Neural progenitor cell (in vitro differentiated cells): ENCODE results near the gene SNN. TPM values are rescaled to one million over a fixed set of nuclear protein-coding genes. Genes with fewer than 3 reads are reported as not detected.

Experiments
- DNase-seq: peaks from one replicate; pipeline ENCODE4 v3.0.0-alpha.2; 2016; ENCODE audit warnings: low spot score
- H2AFZ ChIP-seq: fragments of 200-600 bp; sonication (generic); replicated peaks from 2 replicates; pipeline ENCODE4 v1.6.1; 2016; ENCODE audit warnings: antibody characterized with exemption
- H3F3A ChIP-seq: fragments of 200-600 bp; sonication (generic); 2 replicates; pipeline ENCODE4 v1.6.1; 2016; ENCODE audit warnings: antibody characterized with exemption, low read depth
- H3K27ac ChIP-seq: fragments of 200-600 bp; sonication (generic); 2 replicates; pipeline ENCODE4 v1.5.1; 2016; ENCODE audit warnings: mild to moderate bottlenecking
- H3K27me3 ChIP-seq: fragments of 200-600 bp; sonication (generic); 2 replicates; pipeline ENCODE4 v1.6.1; 2016; ENCODE audit warnings: mild to moderate bottlenecking, moderate library complexity
- H3K36me3 ChIP-seq: fragments of 200-600 bp; sonication (generic); 2 replicates; pipeline ENCODE4 v1.5.1; 2016
- H3K4me1 ChIP-seq: fragments of 200-600 bp; sonication (generic); 2 replicates; pipeline ENCODE4 v1.6.1; 2016; ENCODE audit warnings: mixed run types
- H3K4me2 ChIP-seq: fragments of 200-600 bp; sonication (generic); 2 replicates; pipeline ENCODE4 v1.6.1; 2016
- H3K4me3 ChIP-seq: fragments of 200-600 bp; sonication (generic); 2 replicates; pipeline ENCODE4 v1.5.1; 2016
- H3K79me2 ChIP-seq: fragments of 200-600 bp; sonication (generic); 2 replicates; pipeline ENCODE4 v1.6.1; 2016; ENCODE audit warnings: low read depth
- H3K9ac ChIP-seq: fragments of 200-600 bp; sonication (generic); 2 replicates; pipeline ENCODE4 v1.6.1; 2016
- H3K9me3 ChIP-seq: fragments of 200-600 bp; sonication (generic); 2 replicates; pipeline ENCODE4 v1.5.1; 2016; ENCODE audit warnings: low read depth
- H4K20me1 ChIP-seq: fragments of 200-600 bp; sonication (generic); 2 replicates; pipeline ENCODE4 v1.6.1; 2016; ENCODE audit warnings: low read depth
- H3K27ac Mint-ChIP-seq: 3 replicates; pipeline ENCODE4 v1.8.0; 2021; ENCODE audit warnings: mixed read lengths
- H3K27me3 Mint-ChIP-seq: 2 replicates; pipeline ENCODE4 v1.8.0; 2022; ENCODE audit warnings: low read depth, mild to moderate bottlenecking, inconsistent platforms, moderate library complexity, mixed read lengths; ENCODE audit not compliant: insufficient read depth
- H3K36me3 Mint-ChIP-seq: 3 replicates; pipeline ENCODE4 v1.8.0; 2021; ENCODE audit warnings: mixed read lengths
- H3K4me1 Mint-ChIP-seq: 3 replicates; pipeline ENCODE4 v1.8.0; 2021; ENCODE audit warnings: mixed read lengths
- H3K4me3 Mint-ChIP-seq: 3 replicates; pipeline ENCODE4 v1.8.0; 2021; ENCODE audit warnings: mild to moderate bottlenecking, moderate library complexity, mixed read lengths
- H3K9me3 Mint-ChIP-seq: 3 replicates; pipeline ENCODE4 v1.8.0; 2020; ENCODE audit warnings: mixed read lengths
- CTCF ChIP-seq: fragments of 200-600 bp; sonication (generic); IDR thresholded peaks from 2 replicates; pipeline ENCODE4 v1.5.1; 2017; ENCODE audit warnings: antibody characterized with exemption, mild to moderate bottlenecking
- EZH2 ChIP-seq: fragments of 200-600 bp; sonication (generic); IDR thresholded peaks from 2 replicates; pipeline ENCODE4 v1.6.1; 2017; ENCODE audit warnings: antibody characterized with exemption, mild to moderate bottlenecking, moderate library complexity
- EZH2phosphoT487 ChIP-seq: fragments of 200-600 bp; sonication (generic); IDR thresholded peaks from 2 replicates; pipeline ENCODE4 v1.6.1; 2017; ENCODE audit warnings: antibody characterized with exemption
- total RNA-seq: library from RNA; depleted of rRNA; stranded (reverse); fragments of >200 nt; gene quantifications from 2 replicates; pipeline ENCODE4 v1.2.3, GENCODE V29; 2015; ENCODE audit warnings: low replicate concordance

Gene SNN
- total RNA-seq, 1 donor from 2014 or later, result 48.7 TPM

DNA sequence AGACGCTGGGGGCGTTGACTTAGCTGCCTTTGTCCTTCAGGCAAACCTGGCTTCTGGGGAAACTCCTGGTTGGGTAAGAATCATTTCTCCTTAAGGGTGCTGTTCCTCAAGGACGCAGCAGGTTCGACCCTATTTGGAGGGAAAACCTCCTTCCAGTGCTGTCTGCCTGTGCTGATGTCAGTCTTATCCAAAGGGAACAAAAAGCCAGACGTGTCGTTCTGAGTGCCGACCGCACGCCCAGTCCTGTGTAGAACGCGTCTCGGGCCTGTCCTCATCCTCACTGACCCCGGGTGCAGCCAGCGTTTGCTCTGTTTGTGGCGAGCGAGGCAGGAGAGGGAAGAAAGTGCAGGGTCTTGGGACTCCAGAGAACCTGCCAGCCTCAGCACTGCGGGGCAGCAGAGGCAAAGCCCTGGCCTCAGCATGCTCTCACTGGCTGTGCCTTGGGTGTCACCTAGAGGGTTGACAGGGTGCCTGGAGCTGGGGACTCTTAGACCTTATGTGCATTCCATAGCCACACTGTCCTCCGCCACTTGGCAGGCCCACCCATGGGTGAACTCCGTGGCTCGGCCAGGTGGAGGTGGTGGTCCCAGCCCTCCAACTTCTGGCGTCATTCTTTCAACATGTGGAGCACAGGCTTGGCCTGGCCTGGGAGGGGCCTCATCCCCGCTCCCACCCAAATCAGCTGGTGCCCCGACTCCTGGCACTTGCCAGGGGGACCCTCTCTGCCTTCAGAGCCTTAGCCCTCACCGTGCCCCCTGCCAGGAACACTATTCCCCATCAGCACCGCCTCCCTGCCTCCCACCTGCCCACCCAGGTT is 6.0 kb downstream of the SNN start:
- Histone ChIP-seq H3K9me3 (no peaks in the 10 kb centered on the region), H3K36me3 (no peaks in the 10 kb centered on the region), H3F3A (peaks cover 7% of the 10 kb centered on the region), H2AFZ (no peak overlapping the region), H3K4me2 (no peak overlapping the region), H3K4me3 (no peak overlapping the region), H3K27me3 (no peaks in the 10 kb centered on the region), H3K79me2 (peaks cover 65% of the 10 kb centered on the region), H3K9ac (no peak overlapping the region), H4K20me1 (peaks cover 100% of the 10 kb centered on the region), H3K27ac (no peak overlapping the region), H3K4me1 (peaks cover 25% of the 10 kb centered on the region)
- no peak for DNase-seq
- no peak overlapping the region for H3K4me3 Mint-ChIP-seq
- TF ChIP-seq EZH2phosphoT487, result no peak
- no peak for TF ChIP-seq CTCF
- TF ChIP-seq EZH2, result no peak
- no peaks in the 10 kb centered on the region for H3K9me3 Mint-ChIP-seq
- H3K4me1 Mint-ChIP-seq, result peaks cover 23% of the 10 kb centered on the region
- H3K27ac Mint-ChIP-seq, result no peak overlapping the region
- H3K36me3 Mint-ChIP-seq, result peaks cover 13% of the 10 kb centered on the region
- H3K27me3 Mint-ChIP-seq, result peaks cover 5% of the 10 kb centered on the region

DNA sequence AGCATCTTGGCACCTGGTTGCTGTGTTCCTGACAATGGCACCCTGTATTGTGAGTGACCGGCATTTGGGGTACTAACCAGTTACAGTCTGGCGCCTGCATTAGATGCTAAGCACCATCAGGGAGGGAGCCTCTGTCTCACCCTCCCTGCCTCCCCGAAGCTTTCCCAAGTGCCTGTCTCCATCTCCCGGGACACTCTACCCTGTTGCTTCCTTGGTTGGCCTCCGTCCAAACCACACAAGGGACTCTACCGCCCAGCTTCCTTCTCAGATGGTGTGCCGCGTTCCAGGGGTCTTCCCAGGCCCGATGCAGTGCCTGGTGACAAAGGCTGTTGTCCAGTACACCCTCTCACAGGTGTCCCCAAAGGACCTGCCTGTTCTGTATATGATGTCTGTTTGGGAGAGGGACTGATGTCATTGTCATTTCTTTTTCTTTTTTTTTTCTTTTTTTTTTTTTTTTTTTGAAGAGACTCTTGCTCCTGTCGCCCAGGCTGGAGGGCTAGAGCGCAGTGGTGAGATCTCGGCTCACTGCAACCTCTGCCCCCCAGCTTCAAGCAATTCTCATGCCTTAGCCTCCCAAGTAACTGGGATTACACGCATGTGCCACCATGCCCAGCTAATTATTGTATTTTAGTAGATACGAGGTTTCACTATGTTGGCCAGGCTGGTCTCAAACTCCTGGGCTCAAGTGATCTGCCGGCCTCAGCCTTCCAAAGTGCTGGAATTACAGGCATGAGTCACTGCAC is 6.7 kb downstream of the SNN start:
- Mint-ChIP-seq H3K4me3 (no peak overlapping the region), H3K27me3 (peaks cover 5% of the 10 kb centered on the region), H3K36me3 (peaks cover 13% of the 10 kb centered on the region), H3K27ac (no peak overlapping the region), H3K4me1 (peaks cover 17% of the 10 kb centered on the region), H3K9me3 (no peaks in the 10 kb centered on the region)
- Histone ChIP-seq H2AFZ (no peak overlapping the region), H3K36me3 (no peaks in the 10 kb centered on the region), H3K9ac (no peak overlapping the region), H3K4me1 (peaks cover 18% of the 10 kb centered on the region), H3K27ac (no peak overlapping the region), H3K27me3 (no peaks in the 10 kb centered on the region), H3F3A (peaks cover 7% of the 10 kb centered on the region), H3K79me2 (peaks cover 57% of the 10 kb centered on the region), H3K4me3 (no peak overlapping the region), H3K9me3 (no peaks in the 10 kb centered on the region), H4K20me1 (peaks cover 97% of the 10 kb centered on the region), H3K4me2 (no peak overlapping the region)
- no peak for TF ChIP-seq CTCF
- no peak for TF ChIP-seq EZH2
- no peak for TF ChIP-seq EZH2phosphoT487
- no peak for DNase-seq

DNA sequence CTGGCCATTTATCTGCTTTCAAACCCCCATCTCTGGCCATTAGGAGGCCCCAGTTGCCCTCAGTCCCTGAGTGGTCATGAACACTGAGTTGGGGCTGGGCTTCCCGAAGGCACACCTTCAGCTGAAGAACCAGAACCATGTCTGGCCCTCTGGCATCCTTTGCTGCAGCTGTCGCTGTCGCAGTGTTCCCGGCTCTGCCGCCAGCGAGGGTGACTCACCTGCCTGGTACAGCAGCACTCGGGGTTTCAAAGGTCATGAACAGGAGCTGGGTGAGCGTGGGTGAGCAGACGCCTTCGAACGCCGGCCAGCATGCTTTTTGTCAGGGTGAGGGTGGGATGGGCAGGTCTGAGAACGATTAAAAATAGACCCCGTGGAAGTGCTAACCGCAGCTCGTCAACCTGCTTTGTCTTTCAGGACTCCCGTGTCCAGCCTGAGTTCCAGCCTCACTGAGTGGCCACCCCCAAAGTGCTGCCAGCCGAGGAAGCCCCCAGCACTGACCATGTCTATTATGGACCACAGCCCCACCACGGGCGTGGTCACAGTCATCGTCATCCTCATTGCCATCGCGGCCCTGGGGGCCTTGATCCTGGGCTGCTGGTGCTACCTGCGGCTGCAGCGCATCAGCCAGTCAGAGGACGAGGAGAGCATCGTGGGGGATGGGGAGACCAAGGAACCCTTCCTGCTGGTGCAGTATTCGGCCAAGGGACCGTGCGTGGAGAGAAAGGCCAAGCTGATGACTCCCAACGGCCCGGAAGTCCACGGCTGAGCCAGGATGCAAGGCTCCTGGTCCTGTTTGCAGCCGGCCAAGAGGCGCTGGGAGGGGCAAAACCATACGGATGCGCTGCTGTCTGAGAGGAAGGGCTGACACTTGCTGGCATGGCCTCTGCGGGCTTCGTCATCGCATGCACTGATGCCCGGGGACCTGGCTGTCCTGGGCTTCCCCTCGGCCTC is 7.6 kb downstream of the SNN start:
- H3K4me3 ChIP-seq, result no peak overlapping the region
- H3F3A ChIP-seq, result peaks cover 7% of the 10 kb centered on the region
- H2AFZ ChIP-seq, result no peak overlapping the region
- TF ChIP-seq EZH2 (no peak), CTCF (no peak), EZH2phosphoT487 (no peak)
- Mint-ChIP-seq H3K9me3 (no peaks in the 10 kb centered on the region), H3K27ac (no peak overlapping the region), H3K27me3 (peaks cover 5% of the 10 kb centered on the region), H3K4me1 (peaks cover 10% of the 10 kb centered on the region), H3K36me3 (peaks cover 13% of the 10 kb centered on the region), H3K4me3 (no peak overlapping the region)
- DNase-seq, result no peak
- peaks cover 9% of the 10 kb centered on the region for H3K4me1 ChIP-seq
- H3K79me2 ChIP-seq, result peaks cover 48% of the 10 kb centered on the region
- peaks cover 91% of the 10 kb centered on the region for H4K20me1 ChIP-seq
- H3K9me3 ChIP-seq, result no peaks in the 10 kb centered on the region
- no peaks in the 10 kb centered on the region for H3K27me3 ChIP-seq
- no peaks in the 10 kb centered on the region for H3K36me3 ChIP-seq
- no peak overlapping the region for H3K9ac ChIP-seq
- no peak overlapping the region for H3K27ac ChIP-seq
- no peak overlapping the region for H3K4me2 ChIP-seq
